AG08396 (cell line): ENCODE results near the gene WDFY4.

Experiments
- DNase-seq: peaks from one replicate; pipeline ENCODE4 v3.0.0; 2012; ENCODE audit warnings: low spot score, mixed read lengths

The WDFY4 gene

GRCh38 chr10:48818861-48819520 is 134.3 kb downstream of the WDFY4 start:
- DNase-seq: no peak

GRCh38 chr10:48819783-48820182 is 135.1 kb downstream of the WDFY4 start:
- DNase-seq: no peak

- no peak for DNase-seq
These were observed 135.6 kb downstream of the WDFY4 start for GRCh38 chr10:48820231-48820630.

GRCh38 chr10:48820699-48821098 is 136.0 kb downstream of the WDFY4 start:
- no peak for DNase-seq

GRCh38 chr10:48821111-48821510 is 136.4 kb downstream of the WDFY4 start:
- DNase-seq: no peak

DNA sequence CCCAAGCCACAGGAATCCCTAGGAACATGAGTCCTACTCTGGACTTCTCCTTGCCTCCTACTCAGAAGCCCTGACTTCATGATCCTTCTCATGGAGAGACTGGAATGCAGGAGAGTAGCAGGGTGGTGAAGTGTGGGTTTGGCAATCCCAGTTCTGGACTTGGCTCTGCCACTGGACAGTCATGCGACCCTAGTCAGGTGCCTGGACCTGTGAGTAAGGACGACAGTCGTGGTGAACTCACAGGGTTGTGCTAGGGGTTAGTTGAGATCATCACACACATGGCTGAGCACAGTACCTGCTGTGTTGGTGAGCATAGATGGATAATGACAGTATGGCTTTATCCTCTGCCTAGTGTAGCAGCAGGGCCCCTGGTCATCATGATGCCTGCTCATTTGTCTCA is 137.0 kb downstream of the WDFY4 start:
- DNase-seq: no peak

GRCh38 chr10:48833674-48834073 is 149.0 kb downstream of the WDFY4 start:
- DNase-seq: no peak

DNA sequence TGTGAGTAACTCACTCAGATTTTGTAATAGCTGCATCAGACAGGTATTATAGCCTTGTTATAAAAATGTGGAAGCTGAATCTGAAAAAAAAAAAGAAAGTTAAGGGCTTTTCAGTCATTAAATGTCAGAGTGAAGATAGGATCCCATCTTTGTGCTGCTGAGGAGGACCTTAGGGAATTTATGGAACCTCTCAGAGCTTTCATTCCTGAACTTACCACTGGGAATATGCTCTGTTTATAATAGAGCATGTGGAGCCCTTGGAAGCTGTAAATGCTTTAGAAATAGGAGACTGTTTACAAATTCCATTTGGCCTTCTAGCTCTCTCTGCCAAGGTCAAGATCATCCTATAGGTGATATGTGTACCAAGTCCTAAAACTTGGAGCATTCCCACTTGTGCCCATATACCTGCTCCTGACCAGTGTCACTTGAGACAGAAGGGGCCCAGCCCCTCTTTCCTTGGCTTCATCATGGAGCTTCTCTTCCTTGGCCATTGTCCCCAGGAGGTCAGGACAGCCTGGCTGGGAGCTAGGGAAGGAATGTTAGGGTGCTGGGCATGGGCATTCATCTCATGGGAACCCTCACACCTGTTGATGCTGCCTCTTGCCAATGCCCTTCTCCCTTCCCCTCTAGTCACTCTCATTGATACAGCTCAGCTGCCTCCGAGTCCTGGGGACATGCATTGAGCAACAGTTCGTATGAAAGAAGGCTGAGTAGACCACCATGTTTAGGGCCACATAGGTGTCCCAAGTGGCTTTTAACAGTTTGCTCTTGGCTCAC is 149.7 kb downstream of the WDFY4 start:
- DNase-seq: no peak

DNA sequence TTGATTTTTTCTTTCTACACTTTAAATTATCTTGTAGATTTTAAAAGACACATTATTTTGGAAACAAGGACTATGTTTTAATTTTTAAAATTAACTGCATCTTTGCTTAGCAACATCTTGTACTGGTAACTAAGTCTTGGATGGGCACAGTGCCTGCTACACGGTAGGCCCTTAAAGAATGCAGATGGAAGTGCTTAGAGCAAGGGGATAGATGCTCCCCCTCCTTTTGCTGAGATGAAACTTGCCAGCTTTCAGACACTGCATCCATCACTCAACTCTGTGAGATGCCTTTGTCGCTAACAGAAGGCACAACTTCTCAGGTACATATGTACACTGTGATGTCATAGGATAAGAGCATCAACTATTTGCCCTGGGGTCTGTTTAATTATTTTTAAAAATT is 151.1 kb downstream of the WDFY4 start:
- DNase-seq: no peak

DNA sequence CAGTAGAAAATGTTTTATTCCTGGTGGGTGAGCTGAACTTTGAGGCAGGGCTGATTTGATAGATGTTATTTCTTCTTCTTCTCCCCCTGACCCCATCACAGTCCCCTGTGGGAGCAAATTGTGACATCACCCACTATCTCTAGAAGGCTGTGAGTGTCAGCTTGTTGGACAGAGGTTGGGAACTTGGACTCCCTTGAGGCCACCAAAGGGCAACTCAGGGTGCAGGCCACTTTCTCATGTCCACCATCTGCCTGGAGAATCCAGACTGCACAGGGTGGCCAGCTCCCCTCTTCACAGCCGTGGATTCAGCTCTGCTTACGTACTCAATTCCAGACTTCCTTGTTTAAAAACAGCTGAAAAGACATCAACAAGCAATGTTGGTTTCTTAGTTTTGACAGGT is 151.9 kb downstream of the WDFY4 start:
- no peak for DNase-seq

DNA sequence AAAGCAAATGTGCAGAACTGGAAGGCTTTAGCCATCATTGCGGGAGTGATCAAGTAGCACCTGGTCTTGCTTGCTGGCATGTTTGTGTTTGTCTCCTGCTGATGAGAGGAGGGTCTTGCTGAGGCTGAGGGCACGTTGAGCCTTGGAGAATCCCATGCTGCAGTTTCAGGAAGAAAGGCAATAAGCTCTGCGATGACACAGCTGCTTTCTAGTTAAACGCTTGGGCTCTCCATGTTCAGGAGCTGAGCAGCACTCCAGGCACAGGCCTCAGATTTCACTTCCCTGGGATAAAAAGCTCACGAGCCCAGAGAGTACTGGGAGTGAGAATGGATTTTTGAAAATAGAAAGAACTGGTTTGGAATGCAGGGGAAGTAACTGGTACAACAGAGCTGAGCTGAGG is 154.2 kb downstream of the WDFY4 start:
- no peak for DNase-seq

DNA sequence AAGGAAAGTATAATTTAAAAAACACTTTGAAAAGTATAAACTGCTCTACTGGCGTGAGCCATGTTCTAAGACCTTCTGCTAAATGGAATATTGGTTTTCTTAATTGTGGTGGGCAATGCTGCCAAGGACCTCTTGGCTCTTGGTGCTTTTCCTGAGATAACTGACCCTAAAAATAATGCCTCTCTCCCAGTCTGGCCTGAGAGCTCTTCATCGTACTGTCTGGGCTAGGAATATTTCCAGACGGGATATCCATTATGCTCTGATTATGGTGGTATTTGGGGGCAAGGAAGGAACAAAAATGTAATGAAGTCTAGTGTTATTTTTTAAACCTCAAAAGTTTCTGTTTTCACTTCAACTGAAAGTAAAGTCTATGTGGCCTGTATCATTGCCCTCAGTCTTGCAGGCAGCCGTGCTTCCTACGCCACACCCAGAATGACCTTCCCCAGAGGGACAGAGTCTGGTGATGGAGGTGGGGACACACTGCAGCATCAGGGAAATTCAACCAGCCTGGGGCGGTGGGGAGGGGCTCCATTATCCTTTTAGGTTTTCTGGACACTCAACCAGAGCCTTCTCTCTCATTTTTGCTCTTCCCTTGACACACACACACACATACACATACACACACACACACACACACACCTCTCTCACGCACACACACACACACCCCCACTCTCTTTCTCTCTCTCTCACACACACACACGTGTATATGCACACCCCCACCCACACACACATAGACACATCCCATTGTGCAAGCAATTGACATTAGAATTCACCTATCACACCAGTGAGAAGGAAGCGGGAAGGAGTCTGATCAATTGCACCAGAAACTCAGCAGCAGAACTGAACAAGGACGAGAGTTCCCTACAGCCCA is 155.4 kb downstream of the WDFY4 start:
- DNase-seq: no peak

- DNase-seq: no peak
These were observed 157.6 kb downstream of the WDFY4 start for GRCh38 chr10:48842231-48842630.

GRCh38 chr10:48843198-48843597 is 158.5 kb downstream of the WDFY4 start:
- no peak for DNase-seq

DNA sequence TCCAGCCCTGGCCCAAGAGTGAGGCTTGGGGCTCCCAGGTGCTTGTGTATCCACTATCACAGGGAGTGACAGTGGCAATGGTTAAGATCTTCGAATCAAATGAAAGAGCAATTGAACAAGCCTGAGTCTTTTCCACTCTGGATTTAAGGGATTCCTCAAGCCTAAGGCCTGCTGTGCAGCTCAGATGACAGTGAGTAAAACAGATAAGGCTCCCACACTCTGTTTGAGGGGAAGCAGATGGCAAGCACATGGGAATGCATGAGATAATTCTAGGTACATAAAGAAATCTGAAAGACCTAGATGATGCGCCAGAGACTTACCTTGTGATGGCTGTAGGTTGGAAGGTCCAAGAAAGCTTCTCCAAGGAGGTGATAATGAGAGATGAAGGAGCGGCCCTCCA is 159.9 kb downstream of the WDFY4 start:
- no peak for DNase-seq

DNA sequence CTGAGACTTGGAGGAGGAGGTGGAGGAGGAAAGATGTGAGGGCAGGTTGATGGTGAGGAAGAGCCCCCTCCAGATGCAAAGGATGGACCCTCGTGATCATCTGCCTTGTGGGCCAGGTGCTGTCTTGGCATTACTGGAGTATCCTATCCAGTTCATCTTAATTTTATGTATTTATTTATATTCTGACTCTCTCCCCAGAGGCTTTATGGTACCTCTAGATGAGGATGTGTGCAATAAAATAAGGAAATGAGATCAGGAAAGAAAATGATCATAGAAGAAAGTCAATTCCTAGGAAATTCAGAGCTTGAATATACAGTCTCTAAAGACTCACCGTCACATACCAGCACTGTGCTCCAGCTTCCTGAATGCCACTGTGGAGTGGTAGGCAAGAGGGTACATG is 160.8 kb downstream of the WDFY4 start:
- no peak for DNase-seq

DNA sequence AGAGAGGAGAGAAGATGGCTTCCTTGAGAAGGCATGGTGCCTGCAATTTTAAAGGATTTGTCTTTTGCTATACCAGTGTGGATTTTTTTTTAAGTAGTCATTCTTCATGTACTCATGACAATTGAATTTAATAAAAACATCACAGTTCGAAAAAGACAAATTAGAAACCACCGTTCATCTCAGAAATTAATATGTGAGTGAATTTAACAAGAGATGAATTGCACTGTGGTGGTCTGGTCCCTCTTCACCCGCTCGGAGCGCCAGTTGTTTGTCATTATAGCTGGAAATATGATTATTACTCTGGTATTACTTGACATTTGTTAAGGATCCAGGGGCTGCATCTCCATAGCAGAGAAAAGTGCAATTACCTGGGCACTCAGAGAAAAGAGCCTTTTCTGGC is 163.0 kb downstream of the WDFY4 start:
- no peak for DNase-seq

- DNase-seq: no peak
These were observed 172.2 kb downstream of the WDFY4 start for GRCh38 chr10:48856855-48857254.

DNA sequence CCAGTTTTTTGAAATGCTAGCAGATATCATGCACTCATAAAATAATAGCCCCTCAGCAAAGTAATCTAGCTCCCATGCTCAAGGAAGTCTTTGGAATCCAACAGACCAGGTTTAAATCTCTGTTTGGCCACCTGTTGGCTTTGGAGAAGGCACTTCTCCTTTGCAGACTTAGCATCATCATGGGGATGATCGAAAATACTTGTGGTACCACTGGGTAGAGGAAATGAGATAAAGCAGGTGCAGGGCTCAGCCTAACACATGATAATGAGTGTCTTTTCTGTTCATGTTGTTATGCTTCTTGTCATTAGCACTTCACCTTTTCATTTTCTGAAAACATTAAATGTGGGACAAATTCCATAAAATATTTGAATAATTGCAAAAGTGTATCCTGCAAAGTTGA is 187.6 kb downstream of the WDFY4 start:
- DNase-seq: no peak

- no peak for DNase-seq
These were observed 193.4 kb downstream of the WDFY4 start for GRCh38 chr10:48878091-48878490.

- DNase-seq: no peak
These were observed 194.8 kb downstream of the WDFY4 start for GRCh38 chr10:48879451-48879850.

DNA sequence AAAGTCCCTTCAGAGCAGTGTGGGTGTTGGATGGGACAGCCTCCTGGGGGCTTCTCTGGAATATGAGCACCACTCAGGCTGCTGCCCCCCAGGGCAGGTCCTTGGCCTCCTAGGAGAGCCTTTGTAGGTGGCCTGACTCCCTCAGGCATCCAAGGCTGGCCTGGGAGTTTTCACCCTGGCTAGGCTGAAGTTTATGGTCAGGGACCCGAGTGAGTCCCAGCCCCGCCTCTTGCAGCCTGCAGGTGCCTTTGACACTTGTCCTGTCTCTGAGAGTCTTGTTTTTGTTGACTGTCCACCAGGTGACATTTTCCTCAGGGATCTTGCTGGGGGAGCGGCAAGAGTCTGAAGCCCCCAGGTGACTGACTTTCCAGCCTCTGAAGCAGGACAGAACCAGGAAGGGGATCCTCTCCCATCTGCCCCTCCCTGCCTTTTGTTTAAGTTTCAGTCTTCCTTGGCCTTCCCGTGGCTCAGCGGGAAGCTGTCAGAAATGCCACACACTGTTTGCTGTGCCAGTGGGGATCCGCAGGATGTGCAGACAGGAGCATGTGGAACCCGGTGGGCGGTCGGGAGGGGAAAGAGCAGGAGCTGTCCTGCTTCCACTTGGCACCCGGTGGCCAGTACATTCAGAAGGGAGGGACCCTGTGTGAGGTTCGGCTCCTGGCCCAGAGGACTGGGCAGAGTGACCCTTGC is 195.5 kb downstream of the WDFY4 start:
- no peak for DNase-seq
